GM19025 (cell line): ENCODE data around the gene CHD2.

Experiments used
- ATAC-seq: cut with Tn5 transposase; IDR thresholded peaks from one replicate; pipeline ENCODE4 v1.9.1; 2021; ENCODE audit warnings: mild to moderate bottlenecking, low read depth, moderate library complexity; ENCODE audit not compliant: unreplicated experiment

CHD2 gene

GRCh38 chr15:92924216-92924615 lies 24.1 kb downstream of the CHD2 start:
- ATAC-seq, result no peak

GRCh38 chr15:92925454-92925853 lies 25.3 kb downstream of the CHD2 start:
- ATAC-seq, result no peak

DNA sequence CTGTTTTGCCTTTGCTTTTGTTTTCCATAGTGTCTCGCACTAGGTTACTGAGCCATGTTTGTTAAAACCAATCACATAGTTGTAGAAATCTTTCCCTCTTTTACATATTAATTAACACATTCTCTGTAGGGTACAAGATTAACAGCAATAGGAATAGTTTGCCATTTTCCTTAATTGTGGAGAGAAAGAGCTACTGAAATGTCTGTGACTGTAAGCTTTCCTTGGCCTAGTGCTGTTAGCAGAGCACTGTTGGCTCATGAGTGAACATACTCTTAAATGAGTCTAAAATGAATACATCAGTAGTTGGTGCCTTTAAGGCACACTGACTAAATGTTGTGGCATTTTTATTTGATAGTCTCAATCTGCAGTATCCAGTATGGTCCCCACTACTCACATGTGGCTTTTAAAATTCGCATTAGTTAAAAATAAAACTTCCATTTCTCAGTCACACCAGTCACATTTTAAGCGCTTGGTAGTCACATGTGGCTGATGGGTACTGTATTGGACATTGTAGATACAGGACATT lies 28.2 kb downstream of the CHD2 start:
- no peak for ATAC-seq

DNA sequence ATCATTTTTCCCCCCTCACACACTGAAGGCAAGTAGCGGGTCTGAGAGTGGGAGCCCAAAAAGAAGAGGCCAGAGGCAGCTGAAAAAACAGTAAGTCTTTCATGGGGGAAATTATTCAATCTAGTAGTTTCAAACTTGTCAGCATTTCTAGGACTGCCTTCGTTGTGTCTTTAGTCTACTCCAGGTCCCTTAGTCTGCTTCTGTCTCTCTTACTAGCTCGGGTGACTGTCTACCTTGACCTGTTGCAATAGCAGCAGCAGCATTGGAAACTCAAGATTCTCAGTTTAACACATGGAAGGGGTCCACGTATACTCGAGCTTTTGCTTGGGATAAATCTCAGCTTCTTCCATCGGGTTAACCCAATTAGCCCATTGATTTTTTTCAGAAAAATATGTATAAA lies 28.9 kb downstream of the CHD2 start:
- ATAC-seq, result no peak

GRCh38 chr15:92930054-92930621 lies 30.0 kb downstream of the CHD2 start:
- ATAC-seq, result no peak

- ATAC-seq, result no peak
Measured at GRCh38 chr15:92930776-92931175, 30.7 kb downstream of the CHD2 start.

- ATAC-seq, result no peak
Measured at GRCh38 chr15:92932946-92933649, 33.0 kb downstream of the CHD2 start.

GRCh38 chr15:92933831-92934230 lies 33.7 kb downstream of the CHD2 start:
- no peak for ATAC-seq

DNA sequence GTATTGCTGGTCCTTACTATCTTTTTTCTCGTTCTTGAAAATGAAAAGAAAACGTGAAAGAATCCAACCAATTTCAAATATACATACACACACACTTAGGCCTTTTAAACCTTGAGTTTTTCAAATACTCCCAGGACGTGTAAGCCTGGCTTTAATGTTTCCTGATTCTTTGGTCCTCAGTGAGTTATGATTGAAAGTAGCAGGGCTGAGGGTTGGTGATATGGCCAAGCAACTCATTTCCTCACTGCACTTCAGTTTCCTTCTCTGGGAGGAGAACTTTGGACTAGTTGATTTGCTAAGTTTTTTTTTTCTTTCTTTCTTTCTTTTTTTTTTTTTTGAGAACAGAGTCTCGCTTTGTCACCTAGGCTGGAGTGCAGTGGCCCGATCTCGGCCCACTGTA lies 34.6 kb downstream of the CHD2 start:
- no peak for ATAC-seq

GRCh38 chr15:92936138-92936537 lies 36.0 kb downstream of the CHD2 start:
- no peak for ATAC-seq

GRCh38 chr15:92936693-92937092 lies 36.6 kb downstream of the CHD2 start:
- ATAC-seq, result no peak

GRCh38 chr15:92937901-92938300 lies 37.8 kb downstream of the CHD2 start:
- no peak for ATAC-seq

DNA sequence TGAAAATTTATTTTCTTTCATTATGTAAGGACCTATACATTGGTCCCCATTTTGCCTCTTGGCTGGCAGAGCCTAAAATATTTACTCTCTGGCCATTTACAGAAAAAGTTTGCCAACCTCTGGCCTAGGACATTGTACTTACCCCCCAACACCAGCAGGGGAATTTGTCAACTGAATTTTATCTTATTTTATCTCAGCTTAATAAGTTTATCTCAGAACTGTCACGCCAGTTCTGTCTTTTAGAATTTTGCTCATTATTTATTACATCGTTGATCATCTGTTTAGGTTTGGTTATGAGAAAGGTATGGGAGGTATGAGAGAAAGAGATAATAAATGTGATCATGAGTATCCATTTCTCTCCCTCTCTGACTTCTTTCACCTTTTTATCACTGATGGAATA lies 38.3 kb downstream of the CHD2 start:
- ATAC-seq, result no peak

DNA sequence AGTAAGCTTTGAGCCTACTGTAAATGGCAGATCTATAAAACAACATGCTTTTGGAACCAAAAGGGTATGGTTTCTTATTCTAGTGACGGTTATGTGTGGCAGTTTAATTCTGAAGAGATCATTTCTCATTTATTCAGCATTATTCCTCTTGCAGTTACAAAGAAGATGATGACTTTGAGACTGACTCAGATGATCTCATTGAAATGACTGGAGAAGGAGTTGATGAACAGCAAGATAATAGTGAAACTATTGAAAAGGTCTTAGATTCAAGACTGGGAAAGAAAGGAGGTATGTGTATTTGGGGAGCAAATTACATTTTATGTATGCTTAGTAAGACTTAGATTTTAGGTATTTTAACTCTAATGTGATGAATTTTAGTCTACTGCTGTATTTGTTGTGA lies 41.5 kb downstream of the CHD2 start:
- no peak for ATAC-seq

DNA sequence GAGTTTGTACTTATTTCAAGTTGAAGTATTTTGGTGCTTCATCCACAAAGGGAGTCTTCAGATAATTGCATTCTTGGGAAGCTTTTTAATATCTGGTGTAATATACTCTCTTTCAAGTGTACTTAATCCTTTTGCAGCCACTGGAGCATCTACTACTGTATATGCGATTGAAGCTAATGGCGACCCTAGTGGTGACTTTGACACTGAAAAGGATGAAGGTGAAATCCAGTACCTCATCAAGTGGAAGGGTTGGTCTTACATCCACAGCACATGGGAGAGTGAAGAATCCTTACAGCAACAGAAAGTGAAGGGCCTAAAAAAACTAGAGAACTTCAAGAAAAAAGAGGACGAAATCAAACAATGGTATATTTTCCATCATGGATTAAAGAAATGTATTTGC lies 42.6 kb downstream of the CHD2 start:
- ATAC-seq, result no peak

GRCh38 chr15:92943581-92943980 lies 43.5 kb downstream of the CHD2 start:
- no peak for ATAC-seq

DNA sequence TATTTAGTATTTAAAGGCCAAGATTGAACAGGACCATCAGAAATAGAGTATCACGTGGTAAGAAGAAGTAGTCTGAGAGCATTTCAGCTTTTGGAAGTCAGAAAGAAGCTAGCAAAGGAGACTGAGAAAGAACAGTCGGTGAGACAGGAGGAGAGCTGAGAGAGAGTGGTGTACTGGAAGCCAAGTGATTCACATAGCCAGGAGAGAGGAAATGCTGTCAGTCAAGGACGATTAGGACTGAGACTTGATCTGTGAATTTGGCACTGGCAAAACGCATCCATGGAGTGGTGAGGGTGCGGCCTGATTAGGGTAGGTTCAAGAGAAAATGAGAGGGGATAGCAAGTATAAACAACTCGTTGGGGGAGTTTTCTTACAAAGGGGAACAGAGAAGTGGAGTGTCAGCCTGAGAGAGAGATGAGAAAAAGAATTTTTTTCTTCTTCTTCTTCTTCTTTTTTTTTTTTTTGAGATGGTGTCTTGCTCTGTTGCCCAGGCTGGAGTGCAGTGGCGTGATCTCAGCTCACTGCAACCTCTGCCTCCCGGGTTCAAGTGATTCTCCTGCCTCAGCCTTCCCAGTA lies 44.9 kb downstream of the CHD2 start:
- ATAC-seq, result no peak

GRCh38 chr15:92947071-92947730 lies 47.1 kb downstream of the CHD2 start:
- ATAC-seq, result no peak

DNA sequence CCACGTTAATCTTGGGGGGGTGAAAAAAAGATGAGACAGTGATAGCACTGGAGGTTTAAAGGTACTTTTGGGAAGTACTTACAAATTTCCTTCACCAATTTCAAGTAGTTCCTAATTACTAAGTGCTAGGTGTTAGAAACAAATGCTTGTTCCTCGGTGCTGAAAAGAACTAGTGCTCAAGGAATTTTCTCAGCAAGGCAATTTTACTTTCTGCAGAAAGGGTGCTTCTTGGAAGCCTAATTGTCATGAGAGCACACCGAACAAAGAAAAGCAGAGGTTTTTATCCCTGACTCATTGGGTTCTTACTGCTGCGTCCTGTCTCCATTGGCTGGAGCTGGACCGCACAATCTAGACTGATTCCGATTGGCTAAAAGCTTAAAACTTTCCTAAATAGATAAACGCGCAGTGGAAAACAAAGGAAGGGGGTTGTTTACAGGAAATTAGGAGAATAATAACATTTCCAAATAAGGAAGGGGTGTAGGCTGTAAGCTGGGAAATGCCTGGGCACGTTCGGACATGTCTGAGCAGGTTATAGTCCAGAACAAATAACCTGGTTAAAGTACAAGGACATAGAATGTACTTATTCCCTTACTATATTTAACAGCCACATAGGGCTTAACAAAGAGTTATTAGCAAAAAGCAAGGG lies 49.6 kb downstream of the CHD2 start:
- no peak for ATAC-seq

GRCh38 chr15:92951800-92952457 lies 51.8 kb downstream of the CHD2 start:
- no peak for ATAC-seq
